A673 (cell line): ENCODE data around the gene HDAC4.

Experiments
- EZH2 ChIP-seq: fragments of 200-600 bp; sonication (generic); IDR thresholded peaks from 2 replicates; pipeline ENCODE4 v1.6.1; 2017; ENCODE audit warnings: borderline replicate concordance, low read depth, mild to moderate bottlenecking, mixed read lengths, antibody characterized with exemption, low read length; ENCODE audit not compliant: poor library complexity, severe bottlenecking
- TF ChIP-seq, protein P1 (sequence below): fragments of 300-800, 200-600 bp; sonication (generic); conservative IDR thresholded peaks from 2 replicates; pipeline ENCODE4 v1.5.1; 2017; ENCODE audit warnings: low read depth, mild to moderate bottlenecking, antibody characterized with exemption, low read length, moderate library complexity, mixed read lengths

DNA sequence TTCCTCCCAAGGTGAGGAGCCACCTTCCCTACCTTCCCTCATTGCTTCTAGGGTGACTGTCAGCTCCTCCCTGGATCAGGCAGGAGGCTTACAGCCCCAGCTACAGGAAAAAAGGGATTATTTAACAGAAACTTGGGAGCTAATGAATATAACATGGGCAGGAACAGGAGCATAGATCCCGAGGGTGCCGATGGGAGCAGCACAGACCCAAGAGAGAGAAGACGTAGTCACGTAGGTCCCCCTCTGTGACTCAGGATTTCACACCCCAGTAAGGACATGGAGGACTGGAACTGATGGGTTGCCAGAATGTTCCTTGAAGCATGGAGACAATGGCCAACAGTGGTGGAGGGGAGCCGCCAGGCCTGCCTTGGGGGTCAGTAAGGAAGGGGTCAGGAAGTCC is 10.3 kb upstream of the HDAC4 start:
- TF ChIP-seq, protein P1, sequence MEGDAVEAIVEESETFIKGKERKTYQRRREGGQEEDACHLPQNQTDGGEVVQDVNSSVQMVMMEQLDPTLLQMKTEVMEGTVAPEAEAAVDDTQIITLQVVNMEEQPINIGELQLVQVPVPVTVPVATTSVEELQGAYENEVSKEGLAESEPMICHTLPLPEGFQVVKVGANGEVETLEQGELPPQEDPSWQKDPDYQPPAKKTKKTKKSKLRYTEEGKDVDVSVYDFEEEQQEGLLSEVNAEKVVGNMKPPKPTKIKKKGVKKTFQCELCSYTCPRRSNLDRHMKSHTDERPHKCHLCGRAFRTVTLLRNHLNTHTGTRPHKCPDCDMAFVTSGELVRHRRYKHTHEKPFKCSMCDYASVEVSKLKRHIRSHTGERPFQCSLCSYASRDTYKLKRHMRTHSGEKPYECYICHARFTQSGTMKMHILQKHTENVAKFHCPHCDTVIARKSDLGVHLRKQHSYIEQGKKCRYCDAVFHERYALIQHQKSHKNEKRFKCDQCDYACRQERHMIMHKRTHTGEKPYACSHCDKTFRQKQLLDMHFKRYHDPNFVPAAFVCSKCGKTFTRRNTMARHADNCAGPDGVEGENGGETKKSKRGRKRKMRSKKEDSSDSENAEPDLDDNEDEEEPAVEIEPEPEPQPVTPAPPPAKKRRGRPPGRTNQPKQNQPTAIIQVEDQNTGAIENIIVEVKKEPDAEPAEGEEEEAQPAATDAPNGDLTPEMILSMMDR, result no peak
- no peak for TF ChIP-seq EZH2
